ENCODE measurements around the gene SLC35C1.
A peak's percentile ranks its signal among the peaks of the same experiment; 100 is the strongest.

SLC35C1 gene

GRCh38 chr11:45846974-45847910 is 42.3 kb downstream of the SLC35C1 start, which contains the start of gene CRY2:
CRY2 (plus strand) TSS chr11:45847475; CDS start chr11:45847491, 16 bp downstream.
- DNase-seq, result peak; percentile 96

- peak; percentile 63 for DNase-seq
Observed at GRCh38 chr11:45847911-45848316, 43.0 kb downstream of the SLC35C1 start.

DNA sequence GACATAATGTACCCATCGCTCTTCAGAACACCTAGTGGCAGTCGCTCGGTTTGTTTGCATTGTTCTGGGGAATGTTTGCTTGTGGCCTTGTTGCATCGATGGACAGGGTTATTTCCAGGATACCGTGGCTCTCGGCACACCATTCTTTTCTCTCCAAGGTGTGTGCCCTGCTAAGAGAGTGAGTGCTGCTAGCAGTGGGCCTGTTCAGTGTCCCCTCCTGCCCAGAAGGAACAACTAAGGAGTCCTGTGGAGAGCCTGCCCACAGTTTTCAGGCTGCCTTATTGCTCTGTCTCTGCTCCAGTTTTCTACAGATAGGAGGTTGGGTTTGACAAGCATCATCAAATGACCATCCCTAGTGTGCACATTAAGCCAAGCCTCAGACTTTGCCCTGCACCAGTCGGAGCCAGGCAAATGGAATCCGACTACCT is 43.7 kb downstream of the SLC35C1 start:
- DNase-seq, result no peak

DNA sequence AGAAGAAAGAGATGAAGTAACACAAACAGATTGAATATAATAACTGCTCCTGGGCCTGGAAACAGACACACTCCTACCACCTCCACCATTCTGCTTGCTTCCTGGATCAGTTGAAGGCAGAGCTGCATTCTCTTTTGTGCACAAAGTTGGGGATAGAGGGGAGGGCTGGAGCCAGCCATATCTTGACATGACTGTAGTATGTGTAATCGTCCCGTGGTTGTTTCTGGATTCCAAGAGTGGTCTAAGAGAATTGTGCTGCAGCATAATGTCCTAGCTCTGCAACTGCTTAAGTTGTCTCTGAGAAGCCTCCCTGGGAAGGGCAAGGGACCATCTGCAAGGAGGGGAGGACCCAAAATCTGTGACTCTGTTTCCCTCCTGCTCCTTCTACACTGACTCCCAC is 45.5 kb downstream of the SLC35C1 start:
- DNase-seq, result peak; percentile 66

- no peak for DNase-seq
Observed at GRCh38 chr11:45851228-45851627, 46.3 kb downstream of the SLC35C1 start.

DNA sequence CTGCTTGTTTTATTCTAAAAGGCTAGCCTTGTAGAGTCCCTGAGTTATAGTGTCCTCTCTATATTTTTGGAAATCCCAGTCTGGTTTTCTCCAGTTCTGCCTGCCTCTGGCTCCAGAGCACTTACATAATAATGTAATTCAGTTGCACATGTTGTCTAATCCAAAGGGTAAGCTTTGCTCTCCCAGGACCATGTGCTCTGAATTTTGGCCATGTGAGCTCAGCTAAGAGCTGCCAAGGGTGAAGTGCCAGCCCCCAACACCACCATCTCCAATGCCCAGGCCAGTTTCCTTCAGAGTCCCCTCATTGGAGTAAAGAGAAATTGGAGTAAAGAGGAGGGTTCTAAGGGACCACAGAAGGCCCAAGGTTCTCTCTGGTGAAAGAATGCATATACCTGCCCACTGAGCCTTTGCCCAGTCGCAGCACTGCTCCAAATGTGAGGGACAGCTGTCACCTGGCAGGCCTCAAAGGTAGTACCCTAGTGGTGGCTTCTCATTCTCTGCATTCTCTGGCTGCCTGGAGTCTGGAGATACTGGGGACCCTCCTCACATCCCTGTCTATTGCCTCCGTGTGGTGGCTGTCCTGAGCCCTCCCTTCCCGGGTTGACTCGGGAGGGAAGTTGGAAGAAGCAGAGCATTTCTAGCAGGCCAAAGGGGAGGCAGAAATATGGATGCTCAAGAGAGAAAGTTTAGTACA is 47.2 kb downstream of the SLC35C1 start:
- DNase-seq, result no peak

DNA sequence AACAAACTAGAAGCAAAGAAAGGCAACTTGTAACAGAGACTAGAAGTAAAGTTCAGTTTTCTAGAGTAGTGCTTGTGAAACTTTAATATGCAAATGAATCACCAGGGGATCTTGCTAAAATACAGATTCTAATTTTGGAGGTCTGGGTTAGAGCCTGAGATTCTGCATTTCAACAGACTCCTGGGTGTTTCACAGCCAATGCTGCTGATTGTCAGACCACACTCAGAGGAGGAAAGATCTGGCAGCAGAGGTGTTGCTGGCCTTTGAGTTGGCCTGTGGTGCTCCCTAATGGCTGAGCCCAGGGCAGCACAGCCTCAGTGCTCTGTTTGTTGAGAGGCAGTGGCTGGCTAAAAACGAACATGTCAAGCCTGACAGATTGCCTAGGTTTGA is 47.8 kb downstream of the SLC35C1 start:
- no peak for DNase-seq

DNA sequence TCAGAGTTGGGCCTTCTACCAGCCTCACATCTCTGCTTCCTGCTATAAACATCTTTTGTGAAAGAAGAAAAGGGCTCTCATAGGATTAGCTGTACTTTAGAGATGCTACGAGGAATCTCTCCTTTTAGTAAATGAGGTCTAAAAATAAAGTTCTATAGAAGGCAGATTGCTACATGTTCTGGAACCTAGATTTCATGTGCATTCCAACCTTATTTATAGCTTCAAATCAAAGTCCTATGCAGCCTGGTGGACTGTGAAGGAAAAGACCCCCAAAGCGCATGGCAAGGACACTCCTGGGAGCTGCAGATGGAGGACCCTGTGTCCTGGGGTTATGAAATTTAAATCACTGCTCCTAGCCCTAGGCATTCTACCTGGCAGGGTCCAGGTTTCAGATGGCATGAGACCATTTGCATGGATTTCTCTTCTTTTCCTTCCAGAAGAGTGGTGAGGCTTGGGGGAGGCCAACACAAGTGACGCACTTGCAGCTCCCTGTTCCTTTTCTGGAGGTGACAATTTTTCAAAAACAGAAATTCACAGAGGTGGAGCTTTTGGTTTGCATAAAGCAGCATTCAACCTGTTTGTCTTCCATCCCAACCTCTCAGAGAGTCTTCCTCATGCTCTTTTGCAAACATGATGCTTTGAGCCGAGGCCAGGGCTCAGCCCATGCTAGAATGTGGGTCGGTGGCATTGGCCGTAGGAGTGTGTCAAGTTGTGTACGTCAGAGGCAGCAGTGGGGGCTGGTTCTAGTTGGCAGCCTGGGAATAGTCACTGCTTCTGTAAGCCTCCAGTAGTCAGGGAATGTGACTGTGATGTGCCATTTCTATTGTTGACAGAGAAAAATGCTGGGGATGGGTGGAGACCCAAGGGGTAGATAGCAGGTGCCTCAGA is 48.6 kb downstream of the SLC35C1 start:
- DNase-seq, result no peak

DNA sequence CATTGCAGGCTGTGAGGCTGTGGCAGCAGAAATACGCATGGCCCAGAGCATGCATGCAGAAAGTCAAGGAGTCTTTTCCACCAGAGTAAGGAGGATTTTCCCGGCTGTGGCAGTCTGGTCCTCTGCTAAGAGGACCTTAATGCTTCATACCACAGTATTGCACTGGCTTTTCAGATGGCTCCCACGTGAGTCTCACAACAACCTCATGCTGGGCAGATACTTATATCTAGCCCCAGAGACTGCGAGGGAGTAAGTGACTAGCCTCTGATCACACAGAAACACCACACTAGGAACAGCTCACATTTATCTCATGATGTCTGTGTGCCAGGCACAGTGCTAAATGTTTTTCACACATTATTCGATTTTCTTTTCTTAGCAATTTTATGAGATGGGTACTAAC is 50.4 kb downstream of the SLC35C1 start:
- no peak for DNase-seq

GRCh38 chr11:45856044-45856468 is 51.1 kb downstream of the SLC35C1 start:
- peak; percentile 62 for DNase-seq

DNA sequence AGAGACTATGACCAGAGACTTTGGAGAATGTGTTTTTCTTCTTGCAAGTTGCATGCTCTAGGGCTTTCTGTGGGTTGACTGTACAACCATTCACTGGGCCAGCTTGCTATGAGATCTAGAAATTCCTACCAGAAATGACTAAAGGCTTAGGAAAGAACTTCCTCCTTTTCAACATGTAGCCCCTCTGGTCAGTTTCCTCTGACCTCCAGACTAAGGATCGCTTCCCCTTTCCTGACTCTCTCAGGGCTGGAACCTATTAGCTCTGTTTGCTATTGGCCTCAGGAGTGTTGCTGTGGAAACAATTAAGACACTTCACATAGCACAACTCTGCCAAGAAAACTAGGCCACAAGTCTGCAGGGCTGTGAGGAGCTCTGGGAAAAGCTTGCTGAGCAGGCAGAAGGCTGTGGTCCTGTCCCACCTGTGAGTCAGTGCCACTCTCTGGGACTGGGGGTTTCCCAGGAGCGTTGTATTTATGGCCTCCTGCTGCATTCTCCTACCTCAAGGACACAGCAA is 53.1 kb downstream of the SLC35C1 start:
- DNase-seq, result peak; percentile 89

- no peak for DNase-seq
Observed at GRCh38 chr11:45858751-45859398, 53.9 kb downstream of the SLC35C1 start.

GRCh38 chr11:45859661-45860140 is 54.8 kb downstream of the SLC35C1 start:
- DNase-seq, result peak; percentile 97

DNA sequence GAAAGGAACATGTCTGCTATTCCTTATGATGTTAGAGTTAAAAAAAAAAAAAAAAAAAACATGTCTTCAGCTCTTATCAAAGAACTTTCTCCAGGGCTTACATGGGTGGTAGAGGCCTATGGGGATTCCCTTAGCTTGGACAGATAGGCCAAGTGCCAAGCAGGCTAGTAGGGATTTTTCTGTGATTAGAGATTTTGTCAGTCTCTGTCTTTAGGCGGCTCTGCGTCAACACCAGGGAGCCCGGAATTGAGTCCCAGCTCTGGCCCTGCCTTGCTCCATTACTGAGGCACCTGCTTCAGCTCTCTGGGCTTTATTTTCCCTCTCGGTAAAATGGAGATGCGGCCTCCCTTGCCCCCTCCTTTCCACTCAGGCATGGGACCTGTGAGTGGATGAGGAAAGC is 55.4 kb downstream of the SLC35C1 start:
- DNase-seq, result no peak

DNA sequence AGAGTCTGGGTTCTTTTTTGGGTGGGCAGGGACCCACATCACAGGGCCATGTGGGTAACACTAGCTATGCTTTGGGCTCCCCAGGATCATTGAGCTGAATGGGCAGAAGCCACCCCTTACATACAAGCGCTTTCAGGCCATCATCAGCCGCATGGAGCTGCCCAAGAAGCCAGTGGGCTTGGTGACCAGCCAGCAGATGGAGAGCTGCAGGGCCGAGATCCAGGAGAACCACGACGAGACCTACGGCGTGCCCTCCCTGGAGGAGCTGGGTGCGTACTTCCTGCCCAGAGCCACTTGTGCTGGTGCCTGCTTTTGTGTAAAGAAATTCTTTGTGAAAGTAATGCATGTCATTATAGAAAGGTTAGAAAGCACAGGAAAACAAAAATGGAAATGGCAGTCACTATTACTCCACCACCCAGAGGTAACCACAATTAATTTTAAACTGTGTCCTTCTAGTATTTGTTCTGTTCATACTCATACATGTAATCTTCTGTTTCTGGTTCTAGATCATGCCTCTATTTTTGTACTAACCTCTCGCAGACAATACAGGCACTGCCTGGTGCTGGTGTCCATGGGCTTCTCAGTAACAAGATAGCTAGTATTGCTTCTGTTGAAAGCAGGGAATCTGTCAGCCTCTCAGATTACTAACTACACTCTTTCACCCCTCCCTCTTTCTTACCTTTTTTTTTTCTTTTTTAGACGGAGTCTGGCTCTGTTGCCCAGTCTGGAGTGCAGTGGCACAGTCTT is 56.0 kb downstream of the SLC35C1 start:
- no peak for DNase-seq

All from fibroblast of skin of right biceps (primary cell).